Measurements from ENCODE around the gene SMIM10L1. TPM values are rescaled to one million over a fixed set of nuclear protein-coding genes. Genes with fewer than 3 reads are reported as not detected.

The SMIM10L1 gene
- total and polyA plus RNA-seq, 5 donors from 2014 or later = 6.3 to 15.1 (median 9.3) TPM

GRCh38 chr12:11183011-11183410 is 12.0 kb downstream of the SMIM10L1 start:
- Mint-ChIP-seq H3K9me3 (no peaks in the 10 kb centered on the region), H3K27ac (no peak overlapping the region), H3K27me3 (no peaks in the 10 kb centered on the region), H3K4me1 (peaks cover 0 to 9% (median 1%) of the 10 kb centered on the region in 4 donors), H3K36me3 (peaks cover 5% of the 10 kb centered on the region), H3K4me3 (no peak overlapping the region)
- Histone ChIP-seq H3K9me3 (ENCODE audit: control insufficient read depth in 2 of 2, low read length in 2 of 2) (no peaks in the 10 kb centered on the region), H3K27ac (ENCODE audit: insufficient read depth, low read length, poor library complexity, severe bottlenecking) (no peak overlapping the region), H3K4me1 (ENCODE audit: control insufficient read depth, insufficient read depth, low read length, poor library complexity, severe bottlenecking) (no peaks in the 10 kb centered on the region), H3K4me3 (ENCODE audit: low read depth, low read length) (no peak overlapping the region), H3K36me3 (ENCODE audit: control insufficient read depth, insufficient read depth, low read length) (no peaks in the 10 kb centered on the region), H3K27me3 (ENCODE audit: control insufficient read depth, insufficient read depth, low read length) (no peaks in the 10 kb centered on the region)
- ATAC-seq (ENCODE audit: low read depth in 2 of 2) = no peak
- DNase-seq = no peak

DNA sequence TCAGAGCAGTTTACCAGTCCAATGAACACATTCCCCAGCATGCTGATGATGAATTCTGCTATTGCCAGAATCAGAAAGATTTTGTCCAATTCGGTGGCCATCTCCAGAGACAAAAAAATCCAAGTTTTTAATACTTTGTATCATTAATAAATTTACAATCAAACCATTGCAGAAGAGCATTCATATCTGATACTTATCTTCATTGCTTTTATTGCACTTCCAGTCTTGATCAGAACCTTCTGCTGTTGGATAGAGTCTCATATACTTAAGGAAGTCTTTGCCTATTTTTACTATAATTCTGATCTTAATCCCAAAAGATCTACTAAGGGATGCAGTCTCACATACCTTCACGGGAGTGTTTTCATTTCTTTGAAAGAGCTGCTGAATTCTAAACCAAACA is 15.8 kb downstream of the SMIM10L1 start, which contains the start of gene TAS2R42:
TSS of gene TAS2R42 (minus strand) at position 101 of the 400 bp plus-strand sequence. CDS start at position 101, 0 bp downstream.
- Mint-ChIP-seq H3K4me3 (no peak within 1 kb of the TSS), H3K27me3 (no peaks in the 10 kb centered on the region), H3K36me3 (peaks cover 12% of the 10 kb centered on the region), H3K27ac (no peak within 1 kb of the TSS), H3K9me3 (no peaks in the 10 kb centered on the region), H3K4me1 (peaks cover 0 to 4% (median 0%) of the 10 kb centered on the region in 4 donors)
- Histone ChIP-seq H3K4me1 (ENCODE audit: control insufficient read depth, insufficient read depth, low read length, poor library complexity, severe bottlenecking) (no peaks in the 10 kb centered on the region), H3K4me3 (ENCODE audit: low read depth, low read length) (no peak within 1 kb of the TSS), H3K27me3 (ENCODE audit: control insufficient read depth, insufficient read depth, low read length) (no peaks in the 10 kb centered on the region), H3K27ac (ENCODE audit: insufficient read depth, low read length, poor library complexity, severe bottlenecking) (no peak within 1 kb of the TSS), H3K36me3 (ENCODE audit: control insufficient read depth, insufficient read depth, low read length) (no peaks in the 10 kb centered on the region), H3K9me3 (ENCODE audit: control insufficient read depth in 2 of 2, low read length in 2 of 2) (no peaks in the 10 kb centered on the region)
- no peak for DNase-seq
- ATAC-seq (ENCODE audit: low read depth in 2 of 2) = no peak

DNA sequence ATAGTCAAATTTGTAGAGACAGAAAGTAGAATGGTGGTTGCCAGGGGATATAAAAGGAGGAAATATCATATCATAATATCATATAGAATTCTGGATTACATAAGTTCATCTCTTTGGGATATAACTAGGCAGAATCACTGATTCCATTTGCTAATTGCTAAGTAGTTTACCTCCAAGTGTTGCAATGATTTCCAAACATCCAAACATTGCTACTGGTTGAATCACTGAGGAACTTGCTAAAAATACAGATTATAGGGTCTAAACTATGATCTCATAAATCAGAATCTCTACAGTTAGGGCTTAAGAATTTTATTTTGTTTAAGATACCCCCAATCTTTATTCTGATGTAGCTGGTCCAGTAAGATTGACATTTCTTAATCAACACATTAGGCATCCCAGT is 31.8 kb downstream of the SMIM10L1 start:
- H3K4me3 ChIP-seq (ENCODE audit: low read depth, low read length) = no peak overlapping the region
- Mint-ChIP-seq H3K4me1 (no peaks in the 10 kb centered on the region), H3K9me3 (no peaks in the 10 kb centered on the region), H3K4me3 (no peak overlapping the region), H3K36me3 (no peaks in the 10 kb centered on the region), H3K27ac (no peak overlapping the region), H3K27me3 (no peaks in the 10 kb centered on the region)
- H3K27me3 ChIP-seq (ENCODE audit: control insufficient read depth, insufficient read depth, low read length) = no peaks in the 10 kb centered on the region
- no peak for DNase-seq
- H3K36me3 ChIP-seq (ENCODE audit: control insufficient read depth, insufficient read depth, low read length) = no peaks in the 10 kb centered on the region
- no peak for ATAC-seq (ENCODE audit: low read depth in 2 of 2)
- no peaks in the 10 kb centered on the region for H3K4me1 ChIP-seq (ENCODE audit: control insufficient read depth, insufficient read depth, low read length, poor library complexity, severe bottlenecking)
- no peak overlapping the region for H3K27ac ChIP-seq (ENCODE audit: insufficient read depth, low read length, poor library complexity, severe bottlenecking)
- peaks cover 0 to 3% of the 10 kb centered on the region in 2 experiments for H3K9me3 ChIP-seq (ENCODE audit: control insufficient read depth in 2 of 2, low read length in 2 of 2)

DNA sequence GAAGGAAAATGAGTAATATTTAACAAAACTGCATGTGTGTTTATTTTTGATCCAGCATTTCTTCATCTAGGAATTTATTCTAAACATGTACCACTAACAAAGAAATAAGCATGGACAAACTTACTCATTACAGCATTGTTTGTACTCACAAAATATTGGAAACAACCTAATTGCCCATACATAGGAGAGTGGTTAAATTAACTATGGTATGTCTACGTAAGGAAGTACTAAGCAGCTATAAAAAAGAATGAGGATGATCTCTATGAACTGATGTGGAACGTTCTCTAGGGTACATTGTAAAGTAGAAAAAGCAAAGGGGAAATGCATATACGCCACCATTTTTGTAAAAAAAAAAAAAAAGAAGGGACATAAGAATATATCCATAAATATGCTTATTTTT is 33.2 kb downstream of the SMIM10L1 start:
- Mint-ChIP-seq H3K4me3 (no peak overlapping the region), H3K4me1 (no peaks in the 10 kb centered on the region), H3K27me3 (no peaks in the 10 kb centered on the region), H3K36me3 (no peaks in the 10 kb centered on the region), H3K27ac (no peak overlapping the region), H3K9me3 (no peaks in the 10 kb centered on the region)
- no peaks in the 10 kb centered on the region for H3K4me1 ChIP-seq (ENCODE audit: control insufficient read depth, insufficient read depth, low read length, poor library complexity, severe bottlenecking)
- H3K9me3 ChIP-seq (ENCODE audit: control insufficient read depth in 2 of 2, low read length in 2 of 2) = peaks cover 0 to 3% of the 10 kb centered on the region in 2 experiments
- no peaks in the 10 kb centered on the region for H3K36me3 ChIP-seq (ENCODE audit: control insufficient read depth, insufficient read depth, low read length)
- ATAC-seq (ENCODE audit: low read depth in 2 of 2) (no peak), DNase-seq (no peak)
- H3K27me3 ChIP-seq (ENCODE audit: control insufficient read depth, insufficient read depth, low read length) = no peaks in the 10 kb centered on the region
- no peak overlapping the region for H3K4me3 ChIP-seq (ENCODE audit: low read depth, low read length)
- no peak overlapping the region for H3K27ac ChIP-seq (ENCODE audit: insufficient read depth, low read length, poor library complexity, severe bottlenecking)

- H3K27ac Mint-ChIP-seq = no peak overlapping the region
- no peak overlapping the region for H3K4me3 Mint-ChIP-seq
- H3K9me3 Mint-ChIP-seq = peaks cover 0 to 6% (median 1%) of the 10 kb centered on the region in 7 donors
- H3K27me3 ChIP-seq (ENCODE audit: control insufficient read depth, insufficient read depth, low read length) = no peaks in the 10 kb centered on the region
- no peak overlapping the region for H3K27ac ChIP-seq (ENCODE audit: insufficient read depth, low read length, poor library complexity, severe bottlenecking)
- no peaks in the 10 kb centered on the region for H3K36me3 ChIP-seq (ENCODE audit: control insufficient read depth, insufficient read depth, low read length)
- peaks cover 7% of the 10 kb centered on the region for H3K36me3 Mint-ChIP-seq
- H3K4me3 ChIP-seq (ENCODE audit: low read depth, low read length) = no peak overlapping the region
- H3K4me1 Mint-ChIP-seq = no peaks in the 10 kb centered on the region
- peaks cover 0 to 2% of the 10 kb centered on the region in 2 experiments for H3K9me3 ChIP-seq (ENCODE audit: control insufficient read depth in 2 of 2, low read length in 2 of 2)
- no peak for DNase-seq
- ATAC-seq (ENCODE audit: low read depth in 2 of 2) = no peak
- H3K4me1 ChIP-seq (ENCODE audit: control insufficient read depth, insufficient read depth, low read length, poor library complexity, severe bottlenecking) = no peaks in the 10 kb centered on the region
- H3K27me3 Mint-ChIP-seq = no peaks in the 10 kb centered on the region
These were observed 38.1 kb downstream of the SMIM10L1 start for GRCh38 chr12:11209113-11209512.

Other genes with a start within 250 kb of the SMIM10L1 start
- not detected for gene PRH2, start 242.0 kb upstream of the SMIM10L1 start, total RNA-seq
- gene PRH2, start 242.0 kb upstream of the SMIM10L1 start, polyA plus RNA-seq = not detected
- gene TAS2R14, start 231.9 kb upstream of the SMIM10L1 start, total RNA-seq = 2.5 TPM
- gene TAS2R14, start 231.9 kb upstream of the SMIM10L1 start, polyA plus RNA-seq = under 1 TPM; 0.26 to 0.96 (median 0.80) TPM
- gene TAS2R50, start 184.3 kb upstream of the SMIM10L1 start, total RNA-seq = 1.6 TPM
- not detected for gene TAS2R50, start 184.3 kb upstream of the SMIM10L1 start, polyA plus RNA-seq
- 2.2 TPM for gene TAS2R20, start 172.9 kb upstream of the SMIM10L1 start, total RNA-seq
- gene TAS2R20, start 172.9 kb upstream of the SMIM10L1 start, polyA plus RNA-seq = under 1 TPM in 2 of 4 donors, not detected in 2; 0.12 to 0.39 TPM
- gene TAS2R19, start 148.6 kb upstream of the SMIM10L1 start, total RNA-seq = 1.2 TPM
- under 1 TPM in 2 of 4 donors, not detected in 2; 0.32 to 0.73 TPM for gene TAS2R19, start 148.6 kb upstream of the SMIM10L1 start, polyA plus RNA-seq
- gene TAS2R31, start 139.8 kb upstream of the SMIM10L1 start, total RNA-seq = 4.2 TPM
- under 1 TPM in 3 of 4 donors, not detected in 1; 0.17 to 0.58 (median 0.47) TPM for gene TAS2R31, start 139.8 kb upstream of the SMIM10L1 start, polyA plus RNA-seq
- gene TAS2R46, start 108.9 kb upstream of the SMIM10L1 start, total RNA-seq = 2.8 TPM
- gene TAS2R46, start 108.9 kb upstream of the SMIM10L1 start, polyA plus RNA-seq = under 1 TPM in 1 of 4 donors, not detected in 3; 0.26 TPM
- 0.79 TPM for gene TAS2R43, start 78.9 kb upstream of the SMIM10L1 start, total RNA-seq
- not detected for gene TAS2R43, start 78.9 kb upstream of the SMIM10L1 start, polyA plus RNA-seq
- 7.2 TPM for gene TAS2R30, start 36.5 kb upstream of the SMIM10L1 start, total RNA-seq
- gene TAS2R30, start 36.5 kb upstream of the SMIM10L1 start, polyA plus RNA-seq = not detected
- gene TAS2R42, start 15.7 kb downstream of the SMIM10L1 start, total RNA-seq = not detected
- not detected for gene TAS2R42, start 15.7 kb downstream of the SMIM10L1 start, polyA plus RNA-seq
- gene PRB3, start 98.5 kb downstream of the SMIM10L1 start, total RNA-seq = not detected
- gene PRB3, start 98.5 kb downstream of the SMIM10L1 start, polyA plus RNA-seq = under 1 TPM in 1 of 4 donors, not detected in 3; 0.17 TPM
- not detected for gene PRB4, start 139.2 kb downstream of the SMIM10L1 start, total RNA-seq
- not detected for gene PRB4, start 139.2 kb downstream of the SMIM10L1 start, polyA plus RNA-seq
- not detected for gene PRB2, start 224.4 kb downstream of the SMIM10L1 start, total RNA-seq
- not detected for gene PRB2, start 224.4 kb downstream of the SMIM10L1 start, polyA plus RNA-seq

All from CD4-positive, CD25-positive, alpha-beta regulatory T cell (primary cell).